ENCODE measurements around the gene NR2C1.

The NR2C1 gene

GRCh38 chr12:95059984-95060383 lies 13.4 kb downstream of the NR2C1 start:
- Histone ChIP-seq H3K9me3 (ENCODE audit: control insufficient read depth, insufficient read depth, low read length) (no peaks in the 10 kb centered on the region), H4K20me1 (ENCODE audit: control insufficient read depth, insufficient read depth, low read depth, low read length) (no peaks in the 10 kb centered on the region), H3K4me3 (ENCODE audit: low read length) (no peak overlapping the region), H3K79me2 (ENCODE audit: control insufficient read depth, low read length) (no peaks in the 10 kb centered on the region; the same call in 1 of the 2 replicates), H3K9me2 (replicated peaks; ENCODE audit: control insufficient read depth, low read length) (no peaks in the 10 kb centered on the region), H3K4me2 (ENCODE audit: low read length) (no peak overlapping the region), H3K36me3 (ENCODE audit: control insufficient read depth, low read length) (peaks cover 84% of the 10 kb centered on the region), H3K27ac (ENCODE audit: low read depth, low read length) (no peak overlapping the region), H3K4me1 (ENCODE audit: control insufficient read depth, low read length) (no peaks in the 10 kb centered on the region), H3K27me3 (ENCODE audit: control insufficient read depth, low read length) (no peaks in the 10 kb centered on the region), H3F3A (ENCODE audit: control insufficient read depth, insufficient read depth) (peaks cover 2% of the 10 kb centered on the region; the same call in 1 of the 2 replicates)
- TF ChIP-seq EZH2phosphoT487 (IDR thresholded peaks at IDR 0.05; ENCODE audit: borderline replicate concordance, low read length) (no peak), CTCF (IDR thresholded peaks at IDR 0.05; ENCODE audit: low read depth, low read length, poor library complexity, severe bottlenecking) (no peak)

GRCh38 chr12:95057424-95057823 lies 16.0 kb downstream of the NR2C1 start:
- Histone ChIP-seq H3K4me3 (ENCODE audit: low read length) (no peak overlapping the region), H3K36me3 (ENCODE audit: control insufficient read depth, low read length) (peaks cover 77% of the 10 kb centered on the region)

GRCh38 chr12:95055057-95055456 lies 18.4 kb downstream of the NR2C1 start:
- H3K9me3 ChIP-seq (ENCODE audit: control insufficient read depth, insufficient read depth, low read length) = no peaks in the 10 kb centered on the region
- H3K36me3 ChIP-seq (ENCODE audit: control insufficient read depth, low read length) = peaks cover 68% of the 10 kb centered on the region
- TF ChIP-seq EZH2phosphoT487 (IDR thresholded peaks at IDR 0.05; ENCODE audit: borderline replicate concordance, low read length) = no peak
- H3K9me2 ChIP-seq (replicated peaks; ENCODE audit: control insufficient read depth, low read length) = no peaks in the 10 kb centered on the region
- no peaks in the 10 kb centered on the region for H3K27me3 ChIP-seq (ENCODE audit: control insufficient read depth, low read length)
- no peak overlapping the region for H3K27ac ChIP-seq (ENCODE audit: low read depth, low read length)
- no peaks in the 10 kb centered on the region for H3K79me2 ChIP-seq (ENCODE audit: control insufficient read depth, low read length)
- H3K4me2 ChIP-seq (ENCODE audit: low read length) = no peak overlapping the region
- no peaks in the 10 kb centered on the region for H4K20me1 ChIP-seq (ENCODE audit: control insufficient read depth, insufficient read depth, low read depth, low read length)
- no peaks in the 10 kb centered on the region for H3K4me1 ChIP-seq (ENCODE audit: control insufficient read depth, low read length)
- H3K4me3 ChIP-seq (ENCODE audit: low read length) = no peak overlapping the region
- 0 out of 2 replicates have a peak, but pooled peaks cover 2% of the 10 kb centered on the region for H3F3A ChIP-seq (ENCODE audit: control insufficient read depth, insufficient read depth)

More at GRCh38 chr12:95057424-95057823, 16.0 kb downstream of the NR2C1 start:
- Histone ChIP-seq H3K27me3 (ENCODE audit: control insufficient read depth, low read length) (no peaks in the 10 kb centered on the region), H3K9me2 (replicated peaks; ENCODE audit: control insufficient read depth, low read length) (no peaks in the 10 kb centered on the region), H4K20me1 (ENCODE audit: control insufficient read depth, insufficient read depth, low read depth, low read length) (no peaks in the 10 kb centered on the region), H3K4me1 (ENCODE audit: control insufficient read depth, low read length) (no peaks in the 10 kb centered on the region), H3K4me2 (ENCODE audit: low read length) (no peak overlapping the region), H3F3A (ENCODE audit: control insufficient read depth, insufficient read depth) (peaks cover 2% of the 10 kb centered on the region; the same call in 1 of the 2 replicates), H3K9me3 (ENCODE audit: control insufficient read depth, insufficient read depth, low read length) (no peaks in the 10 kb centered on the region), H3K79me2 (ENCODE audit: control insufficient read depth, low read length) (no peaks in the 10 kb centered on the region), H3K27ac (ENCODE audit: low read depth, low read length) (no peak overlapping the region)
- TF ChIP-seq CTCF (IDR thresholded peaks at IDR 0.05; ENCODE audit: low read depth, low read length, poor library complexity, severe bottlenecking) (no peak), EZH2phosphoT487 (IDR thresholded peaks at IDR 0.05; ENCODE audit: borderline replicate concordance, low read length) (no peak)

DNA sequence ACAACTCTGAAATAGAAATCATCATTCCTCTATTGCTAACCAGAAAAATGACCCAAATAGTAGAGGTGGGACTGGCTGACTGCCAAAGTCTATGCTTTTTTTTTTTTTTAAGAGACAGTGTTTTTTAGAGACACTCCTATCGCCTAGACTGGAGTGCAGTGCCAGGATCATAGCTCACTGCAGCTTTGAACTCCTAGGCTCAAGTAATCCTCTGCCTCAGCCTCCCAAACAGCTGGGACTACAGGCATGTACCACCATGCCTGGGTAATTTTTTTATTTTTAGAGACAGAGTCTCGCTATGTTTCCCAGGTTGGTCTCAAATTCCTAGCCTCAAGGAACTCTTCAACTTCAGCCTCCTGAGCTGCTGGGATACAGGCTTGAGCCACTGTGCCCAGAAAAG lies 19.2 kb downstream of the NR2C1 start:
- Histone ChIP-seq H3K27me3 (ENCODE audit: control insufficient read depth, low read length) (no peaks in the 10 kb centered on the region), H3K9me3 (ENCODE audit: control insufficient read depth, insufficient read depth, low read length) (no peaks in the 10 kb centered on the region), H3K36me3 (ENCODE audit: control insufficient read depth, low read length) (peaks cover 63% of the 10 kb centered on the region), H3K4me2 (ENCODE audit: low read length) (no peak overlapping the region), H3K79me2 (ENCODE audit: control insufficient read depth, low read length) (no peaks in the 10 kb centered on the region), H3K27ac (ENCODE audit: low read depth, low read length) (no peak overlapping the region), H3F3A (ENCODE audit: control insufficient read depth, insufficient read depth) (0 out of 2 replicates have a peak, but pooled peaks cover 2% of the 10 kb centered on the region), H3K4me3 (ENCODE audit: low read length) (no peak overlapping the region), H4K20me1 (ENCODE audit: control insufficient read depth, insufficient read depth, low read depth, low read length) (no peaks in the 10 kb centered on the region), H3K4me1 (ENCODE audit: control insufficient read depth, low read length) (no peaks in the 10 kb centered on the region), H3K9me2 (replicated peaks; ENCODE audit: control insufficient read depth, low read length) (no peaks in the 10 kb centered on the region)
- no peak for TF ChIP-seq EZH2phosphoT487 (IDR thresholded peaks at IDR 0.05; ENCODE audit: borderline replicate concordance, low read length)
- no peak for TF ChIP-seq CTCF (IDR thresholded peaks at IDR 0.05; ENCODE audit: low read depth, low read length, poor library complexity, severe bottlenecking)
